ENCODE measurements around the gene BRIX1. TPM values are rescaled to one million over a fixed set of nuclear protein-coding genes. Genes with fewer than 3 reads are reported as not detected.

Gene BRIX1
- total and polyA plus RNA-seq, 9 of the 15 experiments (the other 6 are each of a cell fraction or from before 2014, with no cell fraction given): 115 to 193 (median 159) TPM

DNA sequence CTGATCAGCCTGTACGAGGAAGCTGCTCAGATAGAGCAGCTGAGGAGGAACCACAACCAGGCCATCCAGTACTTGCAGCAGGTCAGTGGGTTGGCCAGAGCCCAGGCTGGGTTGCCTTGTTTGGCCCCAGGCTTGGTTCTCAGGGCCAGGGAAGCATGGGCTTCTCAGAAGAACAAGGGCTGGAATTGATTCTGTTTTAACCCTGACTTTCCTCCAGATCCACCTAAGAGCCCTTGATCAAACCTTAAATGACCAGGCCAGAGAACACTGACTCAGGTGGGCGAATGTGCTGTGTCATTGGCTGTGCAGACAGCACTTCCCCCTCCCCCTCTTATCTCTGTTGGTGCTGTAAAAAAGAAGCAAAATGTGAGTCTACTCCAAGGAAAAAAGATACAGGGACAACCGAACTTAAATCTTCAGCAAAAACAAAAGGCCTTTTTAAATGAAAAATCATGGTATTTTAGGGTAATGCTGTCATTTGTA is 48.5 kb upstream of the BRIX1 start (continued):
- TF ChIP-seq, protein P1, sequence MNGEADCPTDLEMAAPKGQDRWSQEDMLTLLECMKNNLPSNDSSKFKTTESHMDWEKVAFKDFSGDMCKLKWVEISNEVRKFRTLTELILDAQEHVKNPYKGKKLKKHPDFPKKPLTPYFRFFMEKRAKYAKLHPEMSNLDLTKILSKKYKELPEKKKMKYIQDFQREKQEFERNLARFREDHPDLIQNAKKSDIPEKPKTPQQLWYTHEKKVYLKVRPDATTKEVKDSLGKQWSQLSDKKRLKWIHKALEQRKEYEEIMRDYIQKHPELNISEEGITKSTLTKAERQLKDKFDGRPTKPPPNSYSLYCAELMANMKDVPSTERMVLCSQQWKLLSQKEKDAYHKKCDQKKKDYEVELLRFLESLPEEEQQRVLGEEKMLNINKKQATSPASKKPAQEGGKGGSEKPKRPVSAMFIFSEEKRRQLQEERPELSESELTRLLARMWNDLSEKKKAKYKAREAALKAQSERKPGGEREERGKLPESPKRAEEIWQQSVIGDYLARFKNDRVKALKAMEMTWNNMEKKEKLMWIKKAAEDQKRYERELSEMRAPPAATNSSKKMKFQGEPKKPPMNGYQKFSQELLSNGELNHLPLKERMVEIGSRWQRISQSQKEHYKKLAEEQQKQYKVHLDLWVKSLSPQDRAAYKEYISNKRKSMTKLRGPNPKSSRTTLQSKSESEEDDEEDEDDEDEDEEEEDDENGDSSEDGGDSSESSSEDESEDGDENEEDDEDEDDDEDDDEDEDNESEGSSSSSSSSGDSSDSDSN (IDR thresholded peaks at IDR 0.05; ENCODE audit: borderline replicate concordance in 1 of 2, low read depth in 2 of 2, low read length in 2 of 2): peak in 1 of 2 experiments; percentile 51; a peak in 1 of 4 replicates
- TF ChIP-seq MCM5 (IDR thresholded peaks at IDR 0.05; ENCODE audit: low read depth): no peak
- TF ChIP-seq GABPA (tag; conservative IDR thresholded peaks at IDR 0.05; ENCODE audit: low read depth): 0 out of 2 replicates have a peak, but pooled peaks have one; percentile 39
- no peak; the same call in 1 of the 2 replicates for TF ChIP-seq MTA2 (IDR thresholded peaks at IDR 0.05; ENCODE audit: low read depth)
- TF ChIP-seq SP1 (CRISPR knock-in tag; IDR thresholded peaks at IDR 0.05): no peak
- TF ChIP-seq THRAP3 (IDR thresholded peaks at IDR 0.05; ENCODE audit: borderline replicate concordance): peak; percentile 62; the same call in 1 of the 2 replicates
- peak; percentile 44 for TF ChIP-seq HNRNPLL (IDR thresholded peaks at IDR 0.05; ENCODE audit: low read depth, low read length, poor library complexity, severe bottlenecking)
- TF ChIP-seq, protein P2, sequence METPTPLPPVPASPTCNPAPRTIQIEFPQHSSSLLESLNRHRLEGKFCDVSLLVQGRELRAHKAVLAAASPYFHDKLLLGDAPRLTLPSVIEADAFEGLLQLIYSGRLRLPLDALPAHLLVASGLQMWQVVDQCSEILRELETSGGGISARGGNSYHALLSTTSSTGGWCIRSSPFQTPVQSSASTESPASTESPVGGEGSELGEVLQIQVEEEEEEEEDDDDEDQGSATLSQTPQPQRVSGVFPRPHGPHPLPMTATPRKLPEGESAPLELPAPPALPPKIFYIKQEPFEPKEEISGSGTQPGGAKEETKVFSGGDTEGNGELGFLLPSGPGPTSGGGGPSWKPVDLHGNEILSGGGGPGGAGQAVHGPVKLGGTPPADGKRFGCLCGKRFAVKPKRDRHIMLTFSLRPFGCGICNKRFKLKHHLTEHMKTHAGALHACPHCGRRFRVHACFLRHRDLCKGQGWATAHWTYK (CRISPR knock-in tag; IDR thresholded peaks at IDR 0.05): 0 out of 2 replicates have a peak, but pooled peaks have one; percentile 73
- no peak for TF ChIP-seq CBFB (CRISPR knock-in tag; IDR thresholded peaks at IDR 0.05)
- no peak for TF ChIP-seq DACH1 (IDR thresholded peaks at IDR 0.05; ENCODE audit: partially characterized antibody)
- 0 out of 2 replicates have a peak, but pooled peaks have one; percentile 51 for TF ChIP-seq CHD2 (IDR thresholded peaks at IDR 0.05; ENCODE audit: low read depth, low read length)
- TF ChIP-seq NFIC (IDR thresholded peaks at IDR 0.05): peak; percentile 57; the same call in 1 of the 2 replicates
- TF ChIP-seq RCOR1 (IDR thresholded peaks at IDR 0.05; ENCODE audit: borderline replicate concordance in 1 of 2, low read depth in 2 of 2, low read length in 2 of 2): 0 out of 4 replicates have a peak, but pooled peaks of 1 of the 2 experiments have one; percentile 57
- no peak for TF ChIP-seq CHD4 (IDR thresholded peaks at IDR 0.05; ENCODE audit: insufficient read depth, insufficient replicate concordance, low read depth, low read length, poor library complexity, severe bottlenecking)
- TF ChIP-seq ZBTB17 (CRISPR knock-in tag; IDR thresholded peaks at IDR 0.05): peak; percentile 36; the same call in 1 of the 2 replicates
- no peak for TF ChIP-seq CBFA2T2 (conservative IDR thresholded peaks at IDR 0.05)
- peak; percentile 87; the same call in 1 of the 2 replicates for TF ChIP-seq DMBX1 (CRISPR knock-in tag; IDR thresholded peaks at IDR 0.05; ENCODE audit: borderline replicate concordance)
- TF ChIP-seq, protein P3, sequence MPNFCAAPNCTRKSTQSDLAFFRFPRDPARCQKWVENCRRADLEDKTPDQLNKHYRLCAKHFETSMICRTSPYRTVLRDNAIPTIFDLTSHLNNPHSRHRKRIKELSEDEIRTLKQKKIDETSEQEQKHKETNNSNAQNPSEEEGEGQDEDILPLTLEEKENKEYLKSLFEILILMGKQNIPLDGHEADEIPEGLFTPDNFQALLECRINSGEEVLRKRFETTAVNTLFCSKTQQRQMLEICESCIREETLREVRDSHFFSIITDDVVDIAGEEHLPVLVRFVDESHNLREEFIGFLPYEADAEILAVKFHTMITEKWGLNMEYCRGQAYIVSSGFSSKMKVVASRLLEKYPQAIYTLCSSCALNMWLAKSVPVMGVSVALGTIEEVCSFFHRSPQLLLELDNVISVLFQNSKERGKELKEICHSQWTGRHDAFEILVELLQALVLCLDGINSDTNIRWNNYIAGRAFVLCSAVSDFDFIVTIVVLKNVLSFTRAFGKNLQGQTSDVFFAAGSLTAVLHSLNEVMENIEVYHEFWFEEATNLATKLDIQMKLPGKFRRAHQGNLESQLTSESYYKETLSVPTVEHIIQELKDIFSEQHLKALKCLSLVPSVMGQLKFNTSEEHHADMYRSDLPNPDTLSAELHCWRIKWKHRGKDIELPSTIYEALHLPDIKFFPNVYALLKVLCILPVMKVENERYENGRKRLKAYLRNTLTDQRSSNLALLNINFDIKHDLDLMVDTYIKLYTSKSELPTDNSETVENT (CRISPR knock-in tag; IDR thresholded peaks at IDR 0.05): no peak
- TF ChIP-seq XRCC5 (IDR thresholded peaks at IDR 0.05; ENCODE audit: low read depth, low read length): no peak
- no peak for TF ChIP-seq ZNF217 (CRISPR knock-in tag; IDR thresholded peaks at IDR 0.05)

Measured in K562 (cell line).